PC-9 (cell line): ENCODE data around the gene TMX4. TPM values are rescaled to one million over a fixed set of nuclear protein-coding genes. Genes with fewer than 3 reads are reported as not detected.

Source experiments
- BruUV-seq: library from RNA; stranded (reverse); fragments of 400-500 nt; replicated peaks from 2 replicates; lab custom pipeline; 2021; lab: Mats Ljungman, UMichigan
- CTCF ChIA-PET: fragments of 300-600 bp; sonication (Branson Sonifier 250); formaldehyde crosslinking; loops from one replicate; lab custom pipeline; 2022; ENCODE audit warnings: antibody characterized with exemption; lab: Charles Lee
- POLR2A ChIA-PET: fragments of 300-600 bp; sonication (Branson Sonifier 250); formaldehyde crosslinking; loops from one replicate; lab custom pipeline; 2022; ENCODE audit warnings: antibody characterized with exemption; ENCODE audit not compliant: unreplicated experiment; lab: Charles Lee
- DNase-seq, 2 experiments: peaks; one replicate each; pipeline versions ENCODE4 v3.0.0 to v3.0.0-alpha.2; 2015 to 2022; ENCODE audit warnings: mixed read lengths in 1 of 2
- H2AFZ ChIP-seq: fragments of 200-600 bp; sonication (generic); 2 replicates; pipeline ENCODE4 v1.8.1; 2017; ENCODE audit warnings: antibody characterized with exemption
- H3F3A ChIP-seq: fragments of 200-600 bp; sonication (generic); 2 replicates; pipeline ENCODE4 v1.8.1; 2017; ENCODE audit warnings: antibody characterized with exemption, mild to moderate bottlenecking, low read depth; ENCODE audit not compliant: insufficient read depth
- H3K27ac ChIP-seq: fragments of 200-600 bp; sonication (generic); 2 replicates; pipeline ENCODE4 v1.6.1; 2016; ENCODE audit warnings: mixed run types
- H3K27me3 ChIP-seq: fragments of 200-600 bp; sonication (generic); 2 replicates; pipeline ENCODE4 v1.6.1; 2016; ENCODE audit warnings: low read depth, mixed run types; ENCODE audit not compliant: insufficient read depth
- H3K36me3 ChIP-seq: fragments of 200-600 bp; sonication (generic); 2 replicates; pipeline ENCODE4 v1.6.1; 2016; ENCODE audit warnings: low read depth, mixed run types
- H3K4me1 ChIP-seq: fragments of 200-600 bp; sonication (generic); replicated peaks from 2 replicates; pipeline ENCODE4 v1.6.1; 2016; ENCODE audit warnings: mixed run types; ENCODE audit not compliant: insufficient read depth
- H3K4me2 ChIP-seq: fragments of 200-600 bp; sonication (generic); 2 replicates; pipeline ENCODE4 v1.6.1; 2017; ENCODE audit warnings: mixed run types
- H3K4me3 ChIP-seq: fragments of 200-600 bp; sonication (generic); 2 replicates; pipeline ENCODE4 v1.6.1; 2016; ENCODE audit warnings: mixed run types
- H3K79me2 ChIP-seq: fragments of 200-600 bp; sonication (generic); 2 replicates; pipeline ENCODE4 v1.6.1; 2017; ENCODE audit warnings: low read depth, mixed run types
- H3K9me2 ChIP-seq: fragments of 200-600 bp; sonication (generic); 2 replicates; pipeline ENCODE4 v1.8.1; 2017; ENCODE audit warnings: mild to moderate bottlenecking; ENCODE audit not compliant: insufficient read depth
- H3K9me3 ChIP-seq: fragments of 200-600 bp; sonication (generic); 2 replicates; pipeline ENCODE4 v1.8.1; 2016; ENCODE audit warnings: low read depth; ENCODE audit not compliant: insufficient read depth
- H4K20me1 ChIP-seq: fragments of 200-600 bp; sonication (generic); 2 replicates; pipeline ENCODE4 v1.8.1; 2017; ENCODE audit not compliant: insufficient read depth
- CTCF ChIP-seq: fragments of 200-600 bp; sonication (generic); conservative IDR thresholded peaks from 2 replicates; pipeline ENCODE4 v1.6.1; 2017; ENCODE audit warnings: mixed run types, antibody characterized with exemption, mild to moderate bottlenecking, moderate library complexity
- EZH2 ChIP-seq: fragments of 200-600 bp; sonication (generic); IDR thresholded peaks from 2 replicates; pipeline ENCODE4 v1.8.0; 2017; ENCODE audit warnings: antibody characterized with exemption, low read depth
- intact Hi-C: fragments of 100-400 bp; cut with micrococcal nuclease; formaldehyde crosslinking; loops from one replicate; pipeline ENCODE4 v1.10.0; 2022; ENCODE audit not compliant: unreplicated experiment
- total RNA-seq: library from RNA; stranded (reverse); gene quantifications from 2 replicates; pipeline ENCODE4 v1.2.3, GENCODE V29; 2021

TMX4 gene
- total RNA-seq, 1 experiment from 2014 or later: 7.5 TPM

- TF ChIP-seq EZH2 (no peak), CTCF (no peak)
- H3K79me2 ChIP-seq: no peaks in the 10 kb centered on the region
- ChIA-PET POLR2A (no interaction called here), CTCF (no interaction called here)
- H2AFZ ChIP-seq: no peak overlapping the region
- H3K27ac ChIP-seq: no peak overlapping the region
- no peak overlapping the region for H3K4me3 ChIP-seq
- no peaks in the 10 kb centered on the region for H3K36me3 ChIP-seq
- H3K9me2 ChIP-seq: no peaks in the 10 kb centered on the region
- no peaks in the 10 kb centered on the region for H3K27me3 ChIP-seq
- no peaks in the 10 kb centered on the region for H3K9me3 ChIP-seq
- BruUV-seq: no TSS peak
- peaks cover 10% of the 10 kb centered on the region; the same call in 1 of the 2 replicates for H3K4me1 ChIP-seq
- no peak for DNase-seq
- H3F3A ChIP-seq: no peaks in the 10 kb centered on the region
- intact Hi-C loops: no loop called here
- no peaks in the 10 kb centered on the region for H4K20me1 ChIP-seq
- no peak overlapping the region for H3K4me2 ChIP-seq
Measured at GRCh38 chr20:8050157-8050837, 30.7 kb upstream of the TMX4 start.

- no peak overlapping the region for H3K27ac ChIP-seq
- no peaks in the 10 kb centered on the region for H3K27me3 ChIP-seq
- POLR2A ChIA-PET: no interaction called here
- intact Hi-C loops: no loop called here
- TF ChIP-seq CTCF: no peak
- TF ChIP-seq EZH2: no peak
- BruUV-seq: no TSS peak
- H3K9me2 ChIP-seq: no peaks in the 10 kb centered on the region
- H3K79me2 ChIP-seq: no peaks in the 10 kb centered on the region
- H3K9me3 ChIP-seq: no peaks in the 10 kb centered on the region
- no peak overlapping the region for H2AFZ ChIP-seq
- H4K20me1 ChIP-seq: no peaks in the 10 kb centered on the region
- no peak for DNase-seq
- H3K4me1 ChIP-seq: peaks cover 10% of the 10 kb centered on the region; the same call in 1 of the 2 replicates
- H3K4me2 ChIP-seq: no peak overlapping the region
- CTCF ChIA-PET: no interaction called here
- no peaks in the 10 kb centered on the region for H3K36me3 ChIP-seq
- no peak overlapping the region for H3K4me3 ChIP-seq
- H3F3A ChIP-seq: no peaks in the 10 kb centered on the region
Measured at GRCh38 chr20:8049310-8049709, 29.7 kb upstream of the TMX4 start.

GRCh38 chr20:8045946-8046345, 26.4 kb upstream of the TMX4 start:
- CTCF ChIA-PET: no interaction called here
- Histone ChIP-seq H2AFZ (no peak overlapping the region), H3F3A (no peaks in the 10 kb centered on the region), H3K4me3 (no peak overlapping the region), H3K4me2 (no peak overlapping the region), H3K9me3 (no peaks in the 10 kb centered on the region), H3K27ac (no peak overlapping the region), H3K4me1 (peaks cover 10% of the 10 kb centered on the region; the same call in 1 of the 2 replicates), H4K20me1 (no peaks in the 10 kb centered on the region), H3K36me3 (no peaks in the 10 kb centered on the region), H3K79me2 (no peaks in the 10 kb centered on the region), H3K27me3 (no peaks in the 10 kb centered on the region; the same call in 1 of the 2 replicates), H3K9me2 (no peaks in the 10 kb centered on the region)
- BruUV-seq: no TSS peak
- intact Hi-C loops: no loop called here
- DNase-seq: no peak
- TF ChIP-seq CTCF (no peak), EZH2 (no peak)
- POLR2A ChIA-PET: interaction anchor here (0.5 kb wide), 1 partner anchor 718 kb away, joined by 3 read pairs; no protein-coding TSS in a partner anchor
